Loucy (cell line): Measurements from ENCODE around the gene SV2A.

Experiments
- H2AFZ ChIP-seq: fragments of 200-600 bp; sonication (generic); 2 replicates; pipeline ENCODE4 v1.6.0; 2016; ENCODE audit warnings: antibody characterized with exemption, mild to moderate bottlenecking, low read length, moderate library complexity
- H3F3A ChIP-seq: fragments of 200-600 bp; 2 replicates; pipeline ENCODE4 v1.6.0; 2016; ENCODE audit warnings: antibody characterized with exemption, low read depth, mild to moderate bottlenecking
- H3K27me3 ChIP-seq: fragments of 200-600 bp; sonication (generic); 2 replicates; pipeline ENCODE4 v1.6.1; 2014; ENCODE audit warnings: low read length, mild to moderate bottlenecking; ENCODE audit not compliant: insufficient read depth, poor library complexity, severe bottlenecking
- H3K36me3 ChIP-seq: fragments of 200-600 bp; sonication (generic); 2 replicates; pipeline ENCODE4 v1.6.1; 2016; ENCODE audit warnings: low read length; ENCODE audit not compliant: insufficient read depth
- H3K4me1 ChIP-seq: fragments of 200-600 bp; sonication (generic); 2 replicates; pipeline ENCODE4 v1.5.1; 2014; ENCODE audit warnings: low read length, mild to moderate bottlenecking; ENCODE audit not compliant: insufficient read depth, poor library complexity, severe bottlenecking
- H3K4me2 ChIP-seq: fragments of 200-600 bp; sonication (generic); 2 replicates; pipeline ENCODE4 v1.6.0; 2014; ENCODE audit warnings: antibody characterized with exemption, low read length, low read depth, mild to moderate bottlenecking; ENCODE audit not compliant: poor library complexity, severe bottlenecking
- H3K4me3 ChIP-seq: fragments of 200-600 bp; sonication (generic); 2 replicates; pipeline ENCODE4 v1.5.1; 2014; ENCODE audit warnings: low read length, mild to moderate bottlenecking, mixed read lengths; ENCODE audit not compliant: poor library complexity, severe bottlenecking
- H3K79me2 ChIP-seq: fragments of 200-600 bp; sonication (generic); 2 replicates; pipeline ENCODE4 v1.6.1; 2014; ENCODE audit warnings: low read length; ENCODE audit not compliant: insufficient read depth
- H3K9ac ChIP-seq: fragments of 200-600 bp; sonication (generic); 2 replicates; pipeline ENCODE4 v1.6.0; 2014; ENCODE audit warnings: mild to moderate bottlenecking, low read depth, low read length, moderate library complexity; ENCODE audit not compliant: poor library complexity, severe bottlenecking
- H3K9me2 ChIP-seq: fragments of 200-600 bp; sonication (generic); replicated peaks from 2 replicates; pipeline ENCODE4 v1.6.1; 2016; ENCODE audit warnings: low read depth, low read length, mixed read lengths
- H3K9me3 ChIP-seq: fragments of 200-600 bp; sonication (generic); 2 replicates; pipeline ENCODE4 v1.6.1; 2014; ENCODE audit warnings: mild to moderate bottlenecking, antibody characterized with exemption, low read length, low read depth; ENCODE audit not compliant: insufficient read depth
- H4K20me1 ChIP-seq: fragments of 200-600 bp; sonication (generic); 2 replicates; pipeline ENCODE4 v1.6.0; 2014; ENCODE audit warnings: antibody characterized with exemption, low read length, mild to moderate bottlenecking; ENCODE audit not compliant: insufficient read depth, poor library complexity, severe bottlenecking
- EZH2phosphoT487 ChIP-seq: fragments of 200-600 bp; IDR thresholded peaks from 2 replicates; pipeline ENCODE4 v1.6.1; 2018; ENCODE audit warnings: antibody characterized with exemption, mild to moderate bottlenecking, moderate library complexity, borderline replicate concordance
- TF ChIP-seq, protein P1 (sequence below): fragments of 200-600 bp; sonication (generic); conservative IDR thresholded peaks from 2 replicates; pipeline ENCODE4 v1.5.1; 2014; ENCODE audit warnings: mild to moderate bottlenecking, antibody characterized with exemption, low read length

The SV2A gene

DNA sequence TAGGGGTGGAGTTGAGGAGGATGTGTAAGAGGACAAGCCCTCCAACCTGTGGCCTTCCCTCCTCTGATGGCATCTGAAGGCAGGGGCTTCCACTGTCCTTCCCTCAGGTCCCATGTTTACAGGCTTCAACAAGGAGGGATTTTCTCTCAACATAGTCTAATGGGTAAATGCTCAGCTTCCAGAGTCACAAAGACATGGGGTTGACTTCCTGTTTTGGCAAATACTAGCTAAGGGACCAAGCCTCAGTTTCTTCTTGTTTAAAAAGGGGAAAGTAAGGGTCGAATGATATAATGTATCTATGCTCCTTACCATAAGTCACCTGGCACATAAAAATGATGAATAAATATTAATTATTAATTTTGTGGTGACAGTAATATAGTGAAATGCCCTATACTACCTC, 3.1 kb downstream of the SV2A start:
- Histone ChIP-seq H3F3A (no peaks in the 10 kb centered on the region), H3K4me3 (peak overlapping the region; percentile 93), H3K4me1 (peaks cover 72% of the 10 kb centered on the region), H3K36me3 (peaks cover 24% of the 10 kb centered on the region; the same call in 1 of the 2 replicates), H3K9me3 (no peaks in the 10 kb centered on the region), H2AFZ (no peak overlapping the region), H3K9ac (peak overlapping the region; percentile 91), H3K27me3 (no peaks in the 10 kb centered on the region), H4K20me1 (peaks cover 41% of the 10 kb centered on the region), H3K79me2 (peaks cover 87% of the 10 kb centered on the region), H3K4me2 (peak overlapping the region; percentile 89), H3K9me2 (no peaks in the 10 kb centered on the region)
- TF ChIP-seq EZH2phosphoT487, result no peak
- TF ChIP-seq, protein P1, sequence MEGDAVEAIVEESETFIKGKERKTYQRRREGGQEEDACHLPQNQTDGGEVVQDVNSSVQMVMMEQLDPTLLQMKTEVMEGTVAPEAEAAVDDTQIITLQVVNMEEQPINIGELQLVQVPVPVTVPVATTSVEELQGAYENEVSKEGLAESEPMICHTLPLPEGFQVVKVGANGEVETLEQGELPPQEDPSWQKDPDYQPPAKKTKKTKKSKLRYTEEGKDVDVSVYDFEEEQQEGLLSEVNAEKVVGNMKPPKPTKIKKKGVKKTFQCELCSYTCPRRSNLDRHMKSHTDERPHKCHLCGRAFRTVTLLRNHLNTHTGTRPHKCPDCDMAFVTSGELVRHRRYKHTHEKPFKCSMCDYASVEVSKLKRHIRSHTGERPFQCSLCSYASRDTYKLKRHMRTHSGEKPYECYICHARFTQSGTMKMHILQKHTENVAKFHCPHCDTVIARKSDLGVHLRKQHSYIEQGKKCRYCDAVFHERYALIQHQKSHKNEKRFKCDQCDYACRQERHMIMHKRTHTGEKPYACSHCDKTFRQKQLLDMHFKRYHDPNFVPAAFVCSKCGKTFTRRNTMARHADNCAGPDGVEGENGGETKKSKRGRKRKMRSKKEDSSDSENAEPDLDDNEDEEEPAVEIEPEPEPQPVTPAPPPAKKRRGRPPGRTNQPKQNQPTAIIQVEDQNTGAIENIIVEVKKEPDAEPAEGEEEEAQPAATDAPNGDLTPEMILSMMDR, result no peak

DNA sequence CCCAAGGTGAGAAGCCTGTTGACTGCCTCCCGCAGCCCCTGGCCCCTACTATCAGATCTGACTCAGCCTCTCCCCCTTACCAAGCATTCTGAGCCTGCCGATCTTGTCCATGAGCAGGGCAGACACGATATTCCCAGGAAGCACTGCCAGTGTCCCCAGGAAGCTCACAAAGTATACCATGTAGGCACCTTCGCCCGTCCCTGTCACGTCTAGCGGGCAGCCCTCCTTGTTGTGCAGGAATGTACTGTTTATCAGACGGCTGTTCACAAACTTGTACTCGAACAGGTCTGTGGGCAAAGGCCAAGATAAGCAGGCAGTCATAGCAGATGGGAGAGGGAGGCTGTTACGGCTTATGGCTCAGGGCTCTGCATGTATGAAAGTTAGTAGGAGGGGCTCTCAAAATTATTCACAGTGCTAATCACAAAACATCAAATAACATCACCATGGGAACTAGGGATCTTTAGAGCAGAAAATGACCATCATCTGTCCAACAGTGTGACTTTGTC, 11.0 kb downstream of the SV2A start:
- no peak for TF ChIP-seq EZH2phosphoT487
- TF ChIP-seq, protein P1, result no peak
- Histone ChIP-seq H3K27me3 (no peaks in the 10 kb centered on the region), H3K4me2 (no peak overlapping the region), H3F3A (no peaks in the 10 kb centered on the region), H3K9me2 (no peaks in the 10 kb centered on the region), H4K20me1 (peaks cover 9% of the 10 kb centered on the region), H3K9ac (no peak overlapping the region), H3K4me1 (peaks cover 15% of the 10 kb centered on the region), H2AFZ (no peak overlapping the region), H3K4me3 (no peak overlapping the region), H3K79me2 (peaks cover 23% of the 10 kb centered on the region; the same call in 1 of the 2 replicates), H3K36me3 (peaks cover 59% of the 10 kb centered on the region; the same call in 1 of the 2 replicates), H3K9me3 (no peaks in the 10 kb centered on the region)

DNA sequence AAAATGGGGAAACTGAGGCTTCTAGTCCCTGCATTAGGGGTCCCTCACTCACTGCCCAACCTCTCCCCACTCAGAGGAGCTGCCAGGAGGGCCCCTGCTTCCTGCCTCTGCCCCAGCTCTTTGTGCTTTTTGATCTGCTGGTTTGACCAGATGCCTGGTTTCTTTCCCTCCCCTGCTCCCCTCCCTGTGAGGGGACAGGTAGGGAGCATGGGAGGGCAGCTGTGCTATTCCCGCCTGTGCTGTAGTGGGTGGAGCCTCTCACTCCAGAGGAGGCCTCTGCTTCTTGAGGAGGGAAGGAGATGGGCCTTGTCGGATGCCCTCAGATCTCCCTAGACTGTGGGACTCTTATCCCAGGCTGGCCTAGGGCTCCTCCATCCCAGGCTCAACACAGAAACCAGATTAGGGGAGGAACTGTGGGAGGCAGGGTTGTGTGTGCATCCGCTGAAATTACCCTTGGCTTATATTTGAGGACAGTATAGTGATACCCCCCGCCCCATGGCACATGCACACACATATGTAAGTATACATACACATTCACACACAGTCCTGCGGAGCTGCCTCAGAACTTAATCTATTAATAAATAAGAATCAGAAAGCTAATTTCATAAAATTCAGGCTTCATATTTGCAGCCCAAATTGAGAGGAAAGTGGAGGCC, 13.7 kb downstream of the SV2A start:
- no peaks in the 10 kb centered on the region for H3F3A ChIP-seq
- no peak overlapping the region for H3K4me3 ChIP-seq
- H3K4me1 ChIP-seq, result peaks cover 12% of the 10 kb centered on the region
- H2AFZ ChIP-seq, result no peak overlapping the region
- no peak overlapping the region for H3K9ac ChIP-seq
- peaks cover 37% of the 10 kb centered on the region; the same call in 1 of the 2 replicates for H3K36me3 ChIP-seq
- no peaks in the 10 kb centered on the region for H3K9me3 ChIP-seq
- H3K4me2 ChIP-seq, result no peak overlapping the region
- H3K9me2 ChIP-seq, result no peaks in the 10 kb centered on the region
- H4K20me1 ChIP-seq, result no peaks in the 10 kb centered on the region
- no peaks in the 10 kb centered on the region for H3K27me3 ChIP-seq
- TF ChIP-seq, protein P1, result no peak
- TF ChIP-seq EZH2phosphoT487, result no peak
- peaks cover 10% of the 10 kb centered on the region; the same call in 1 of the 2 replicates for H3K79me2 ChIP-seq
